PC-9 (cell line): ENCODE measurements around the gene JAG2. TPM values are rescaled to one million over a fixed set of nuclear protein-coding genes. Genes with fewer than 3 reads are reported as not detected.

Source experiments
- BruUV-seq: library from RNA; stranded (reverse); fragments of 400-500 nt; replicated peaks from 2 replicates; lab custom pipeline; 2021; lab: Mats Ljungman, UMichigan
- CTCF ChIA-PET: fragments of 300-600 bp; sonication (Branson Sonifier 250); formaldehyde crosslinking; loops from one replicate; lab custom pipeline; 2022; ENCODE audit warnings: antibody characterized with exemption; lab: Charles Lee
- POLR2A ChIA-PET: fragments of 300-600 bp; sonication (Branson Sonifier 250); formaldehyde crosslinking; loops from one replicate; lab custom pipeline; 2022; ENCODE audit warnings: antibody characterized with exemption; ENCODE audit not compliant: unreplicated experiment; lab: Charles Lee
- DNase-seq, 2 experiments: peaks; one replicate each; pipeline versions ENCODE4 v3.0.0 to v3.0.0-alpha.2; 2015 to 2022; ENCODE audit warnings: mixed read lengths in 1 of 2
- H2AFZ ChIP-seq: fragments of 200-600 bp; sonication (generic); 2 replicates; pipeline ENCODE4 v1.8.1; 2017; ENCODE audit warnings: antibody characterized with exemption
- H3F3A ChIP-seq: fragments of 200-600 bp; sonication (generic); 2 replicates; pipeline ENCODE4 v1.8.1; 2017; ENCODE audit warnings: antibody characterized with exemption, mild to moderate bottlenecking, low read depth; ENCODE audit not compliant: insufficient read depth
- H3K27ac ChIP-seq: fragments of 200-600 bp; sonication (generic); 2 replicates; pipeline ENCODE4 v1.6.1; 2016; ENCODE audit warnings: mixed run types
- H3K27me3 ChIP-seq: fragments of 200-600 bp; sonication (generic); 2 replicates; pipeline ENCODE4 v1.6.1; 2016; ENCODE audit warnings: low read depth, mixed run types; ENCODE audit not compliant: insufficient read depth
- H3K36me3 ChIP-seq: fragments of 200-600 bp; sonication (generic); 2 replicates; pipeline ENCODE4 v1.6.1; 2016; ENCODE audit warnings: low read depth, mixed run types
- H3K4me1 ChIP-seq: fragments of 200-600 bp; sonication (generic); replicated peaks from 2 replicates; pipeline ENCODE4 v1.6.1; 2016; ENCODE audit warnings: mixed run types; ENCODE audit not compliant: insufficient read depth
- H3K4me2 ChIP-seq: fragments of 200-600 bp; sonication (generic); 2 replicates; pipeline ENCODE4 v1.6.1; 2017; ENCODE audit warnings: mixed run types
- H3K4me3 ChIP-seq: fragments of 200-600 bp; sonication (generic); 2 replicates; pipeline ENCODE4 v1.6.1; 2016; ENCODE audit warnings: mixed run types
- H3K79me2 ChIP-seq: fragments of 200-600 bp; sonication (generic); 2 replicates; pipeline ENCODE4 v1.6.1; 2017; ENCODE audit warnings: low read depth, mixed run types
- H3K9me2 ChIP-seq: fragments of 200-600 bp; sonication (generic); 2 replicates; pipeline ENCODE4 v1.8.1; 2017; ENCODE audit warnings: mild to moderate bottlenecking; ENCODE audit not compliant: insufficient read depth
- H3K9me3 ChIP-seq: fragments of 200-600 bp; sonication (generic); 2 replicates; pipeline ENCODE4 v1.8.1; 2016; ENCODE audit warnings: low read depth; ENCODE audit not compliant: insufficient read depth
- H4K20me1 ChIP-seq: fragments of 200-600 bp; sonication (generic); 2 replicates; pipeline ENCODE4 v1.8.1; 2017; ENCODE audit not compliant: insufficient read depth
- EZH2 ChIP-seq: fragments of 200-600 bp; sonication (generic); IDR thresholded peaks from 2 replicates; pipeline ENCODE4 v1.8.0; 2017; ENCODE audit warnings: antibody characterized with exemption, low read depth
- intact Hi-C: fragments of 100-400 bp; cut with micrococcal nuclease; formaldehyde crosslinking; loops from one replicate; pipeline ENCODE4 v1.10.0; 2022; ENCODE audit not compliant: unreplicated experiment
- total RNA-seq: library from RNA; stranded (reverse); gene quantifications from 2 replicates; pipeline ENCODE4 v1.2.3, GENCODE V29; 2021
- TF ChIP-seq, protein P1 (sequence below): fragments of 200-600 bp; sonication (generic); conservative IDR thresholded peaks from 2 replicates; pipeline ENCODE4 v1.6.1; 2017; ENCODE audit warnings: mixed run types, antibody characterized with exemption, mild to moderate bottlenecking, moderate library complexity

JAG2 gene
- total RNA-seq, 1 experiment from 2014 or later: 17.8 TPM

DNA sequence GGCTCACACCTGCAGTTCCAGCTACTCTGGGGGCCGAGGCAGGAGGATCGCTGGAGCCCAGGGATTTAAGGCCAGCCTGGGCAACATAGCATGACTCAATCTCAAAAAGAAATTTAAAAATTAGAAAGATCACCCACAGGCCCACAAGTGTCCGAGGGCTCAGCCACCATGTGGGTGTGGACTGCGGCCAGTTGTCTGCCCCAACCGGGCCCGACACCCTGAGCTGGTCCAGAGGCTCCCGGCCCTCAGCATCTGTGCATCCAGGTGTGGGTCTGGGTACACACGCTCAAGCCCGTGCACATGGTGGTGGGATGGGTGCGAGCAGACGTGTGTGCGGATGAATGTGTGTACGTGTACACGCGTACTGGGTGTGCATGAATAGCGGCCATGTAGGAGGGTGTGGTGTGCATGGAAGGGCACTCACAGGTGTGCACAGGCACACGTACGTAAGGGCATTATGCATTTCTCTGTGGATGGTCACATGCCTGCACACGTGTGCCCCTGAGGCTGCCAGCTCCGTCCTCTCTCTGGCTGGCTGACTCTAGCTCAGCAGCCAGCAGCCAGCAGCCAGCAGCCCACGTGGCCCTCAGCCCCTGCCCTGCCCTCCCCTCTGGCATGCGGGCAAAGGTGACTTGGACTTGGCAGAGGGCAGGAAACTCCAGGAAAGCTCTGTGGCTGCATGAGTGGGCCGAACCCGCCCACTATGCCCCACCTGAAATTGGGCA lies 35.8 kb upstream of the JAG2 start:
- peaks cover 17% of the 10 kb centered on the region for H3K4me1 ChIP-seq
- TF ChIP-seq EZH2: no peak
- TF ChIP-seq, protein P1, sequence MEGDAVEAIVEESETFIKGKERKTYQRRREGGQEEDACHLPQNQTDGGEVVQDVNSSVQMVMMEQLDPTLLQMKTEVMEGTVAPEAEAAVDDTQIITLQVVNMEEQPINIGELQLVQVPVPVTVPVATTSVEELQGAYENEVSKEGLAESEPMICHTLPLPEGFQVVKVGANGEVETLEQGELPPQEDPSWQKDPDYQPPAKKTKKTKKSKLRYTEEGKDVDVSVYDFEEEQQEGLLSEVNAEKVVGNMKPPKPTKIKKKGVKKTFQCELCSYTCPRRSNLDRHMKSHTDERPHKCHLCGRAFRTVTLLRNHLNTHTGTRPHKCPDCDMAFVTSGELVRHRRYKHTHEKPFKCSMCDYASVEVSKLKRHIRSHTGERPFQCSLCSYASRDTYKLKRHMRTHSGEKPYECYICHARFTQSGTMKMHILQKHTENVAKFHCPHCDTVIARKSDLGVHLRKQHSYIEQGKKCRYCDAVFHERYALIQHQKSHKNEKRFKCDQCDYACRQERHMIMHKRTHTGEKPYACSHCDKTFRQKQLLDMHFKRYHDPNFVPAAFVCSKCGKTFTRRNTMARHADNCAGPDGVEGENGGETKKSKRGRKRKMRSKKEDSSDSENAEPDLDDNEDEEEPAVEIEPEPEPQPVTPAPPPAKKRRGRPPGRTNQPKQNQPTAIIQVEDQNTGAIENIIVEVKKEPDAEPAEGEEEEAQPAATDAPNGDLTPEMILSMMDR: no peak
- H3K9me2 ChIP-seq: no peaks in the 10 kb centered on the region
- DNase-seq: peak; percentile 73 to 79
- H2AFZ ChIP-seq: no peak overlapping the region
- H4K20me1 ChIP-seq: no peaks in the 10 kb centered on the region; the same call in 1 of the 2 replicates
- H3K4me3 ChIP-seq: no peak overlapping the region
- no peaks in the 10 kb centered on the region for H3K27me3 ChIP-seq
- H3F3A ChIP-seq: 0 out of 2 replicates have a peak, but pooled peaks cover 6% of the 10 kb centered on the region
- intact Hi-C loops: loop anchor here (2.0 to 5.0 kb wide), 3 partner anchors 148 to 278 kb away; no protein-coding TSS in a partner anchor
- no peaks in the 10 kb centered on the region for H3K79me2 ChIP-seq
- H3K4me2 ChIP-seq: peak overlapping the region; percentile 25; the same call in 1 of the 2 replicates
- ChIA-PET POLR2A (interaction anchor here (0.6 kb wide), 1 partner anchor 44 kb away, joined by 4 read pairs; the partner anchor contains the start of gene BTBD6), CTCF (no interaction called here)
- no peak overlapping the region for H3K27ac ChIP-seq
- no peaks in the 10 kb centered on the region for H3K36me3 ChIP-seq
- no peaks in the 10 kb centered on the region for H3K9me3 ChIP-seq
- BruUV-seq: no TSS peak

- H3K4me3 ChIP-seq: no peak overlapping the region
- no peak overlapping the region for H3K4me2 ChIP-seq
- no peak overlapping the region for H3K27ac ChIP-seq
- BruUV-seq: no TSS peak
- no peaks in the 10 kb centered on the region; the same call in 1 of the 2 replicates for H4K20me1 ChIP-seq
- H3K79me2 ChIP-seq: no peaks in the 10 kb centered on the region
- no peaks in the 10 kb centered on the region for H3K9me2 ChIP-seq
- intact Hi-C loops: loop anchor here (2.0 to 5.0 kb wide), 4 partner anchors 77 to 279 kb away; no protein-coding TSS in a partner anchor
- ChIA-PET POLR2A (no interaction called here), CTCF (interaction anchor here (1.0 kb wide), 1 partner anchor 113 kb away, joined by 3 read pairs; no protein-coding TSS in a partner anchor)
- no peaks in the 10 kb centered on the region for H3K27me3 ChIP-seq
- H3K4me1 ChIP-seq: peaks cover 23% of the 10 kb centered on the region
- H2AFZ ChIP-seq: no peak overlapping the region
- H3K9me3 ChIP-seq: no peaks in the 10 kb centered on the region
- TF ChIP-seq, protein P1: no peak
- no peak for TF ChIP-seq EZH2
- DNase-seq: no peak
- 0 out of 2 replicates have a peak, but pooled peaks cover 6% of the 10 kb centered on the region for H3F3A ChIP-seq
- H3K36me3 ChIP-seq: no peaks in the 10 kb centered on the region
Measured at GRCh38 chr14:105203701-105204100, 35.1 kb upstream of the JAG2 start.

DNA sequence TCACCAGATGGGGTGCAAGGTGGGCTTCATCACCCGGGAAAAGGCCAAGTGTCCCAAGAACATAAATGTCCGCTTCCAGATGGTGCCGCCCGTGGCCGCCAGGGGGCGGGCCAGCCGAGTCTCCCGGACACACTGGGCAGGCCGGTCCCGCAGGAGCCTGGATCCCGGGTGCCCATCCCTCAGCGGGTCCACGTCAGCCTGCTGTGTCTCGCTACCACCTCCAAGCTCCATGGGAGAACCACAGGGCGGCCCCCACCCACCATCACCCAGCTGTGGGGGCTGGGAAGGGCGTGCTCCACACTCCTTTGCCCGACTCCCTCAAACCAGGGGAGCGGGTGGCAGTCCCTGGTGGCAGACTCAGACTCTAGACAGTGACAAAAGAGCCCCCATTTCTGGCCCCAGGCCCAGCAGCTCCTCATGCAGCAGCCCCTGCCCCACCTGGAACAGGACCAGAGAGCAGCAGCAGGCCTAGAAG lies 34.5 kb upstream of the JAG2 start:
- ChIA-PET CTCF (interaction anchor here (1.0 kb wide), 1 partner anchor 113 kb away, joined by 3 read pairs; no protein-coding TSS in a partner anchor), POLR2A (interaction anchor here (0.6 kb wide), 1 partner anchor 45 kb away, joined by 4 read pairs; the partner anchor contains the start of gene BTBD6)
- BruUV-seq: no TSS peak
- TF ChIP-seq, protein P1: peak; percentile 95
- TF ChIP-seq EZH2: no peak
- no peaks in the 10 kb centered on the region for H3K27me3 ChIP-seq
- 0 out of 2 replicates have a peak, but pooled peaks cover 6% of the 10 kb centered on the region for H3F3A ChIP-seq
- 0 out of 2 replicates have a peak overlapping the region, but pooled peaks have one; percentile 14 for H3K4me2 ChIP-seq
- H3K79me2 ChIP-seq: no peaks in the 10 kb centered on the region
- peak in 1 of 2 experiments; percentile 67 for DNase-seq
- H3K4me1 ChIP-seq: peaks cover 23% of the 10 kb centered on the region
- H3K9me2 ChIP-seq: no peaks in the 10 kb centered on the region
- H3K27ac ChIP-seq: no peak overlapping the region
- no peaks in the 10 kb centered on the region for H3K36me3 ChIP-seq
- H3K4me3 ChIP-seq: no peak overlapping the region
- H2AFZ ChIP-seq: no peak overlapping the region
- intact Hi-C loops: loop anchor here (2.0 to 5.0 kb wide), 3 partner anchors 78 to 231 kb away; no protein-coding TSS in a partner anchor
- H3K9me3 ChIP-seq: no peaks in the 10 kb centered on the region
- no peaks in the 10 kb centered on the region; the same call in 1 of the 2 replicates for H4K20me1 ChIP-seq
